ENCODE data around the gene GNG11.

- no peak for TF ChIP-seq KLF5 (IDR thresholded peaks at IDR 0.05; ENCODE audit: partially characterized antibody)
- TF ChIP-seq CTCF (IDR thresholded peaks at IDR 0.05 in 2 of 3, conservative IDR thresholded peaks at IDR 0.05 in 1 of 3; ENCODE audit: control insufficient read depth in 2 of 3, extremely low read depth in 1 of 3, insufficient read depth in 1 of 3, low read depth in 3 of 3, low read length in 3 of 3): no peak
- no peak for TF ChIP-seq EZH2 (IDR thresholded peaks at IDR 0.05; ENCODE audit: borderline replicate concordance, control insufficient read depth, low read depth, low read length)
- no peak for TF ChIP-seq ZSCAN29 (IDR thresholded peaks at IDR 0.05)
Measured at GRCh38 chr7:93897680-93898079, 23.9 kb upstream of the GNG11 start.

Measured in GM12878 (cell line).